ENCODE measurements around the gene TRPC1. TPM values are rescaled to one million over a fixed set of nuclear protein-coding genes. Genes with fewer than 3 reads are reported as not detected.

TRPC1 gene
- total RNA-seq, 1 experiment from 2014 or later: 29.6 TPM

GRCh38 chr3:142680710-142681109 is 43.1 kb upstream of the TRPC1 start:
- Histone ChIP-seq H3K36me3 (ENCODE audit: control insufficient read depth, insufficient read depth, low read length) (no peaks in the 10 kb centered on the region), H3K27ac (ENCODE audit: low read length) (no peak overlapping the region), H3K4me1 (ENCODE audit: control insufficient read depth, insufficient read depth, low read length) (no peaks in the 10 kb centered on the region), H3K9me3 (ENCODE audit: control insufficient read depth, insufficient read depth, low read depth, low read length) (no peaks in the 10 kb centered on the region), H3K4me3 (ENCODE audit: low read depth in 2 of 2, low read length in 2 of 2) (no peak overlapping the region), H3K27me3 (ENCODE audit: control insufficient read depth, insufficient read depth, low read length) (no peaks in the 10 kb centered on the region)
- in situ Hi-C loops (cut with HindIII; ENCODE audit: low pct_unique_long_range_greater_than_20kb, low sequenced_read_pairs): no loop called here
- intact Hi-C loops (cut with micrococcal nuclease; ENCODE audit: unreplicated experiment): no loop called here
- no TSS peak for BruUV-seq (replicated peaks)
- TF ChIP-seq POLR2AphosphoS5 (IDR thresholded peaks at IDR 0.05; ENCODE audit: low read depth, low read length) (no peak), CTCF (IDR thresholded peaks at IDR 0.05) (peak; percentile 26; the same call in 1 of the 2 replicates), TCF7L2 (IDR thresholded peaks at IDR 0.05; ENCODE audit: low read depth, low read length) (no peak)
- ChIA-PET POLR2A (no interaction called here), CTCF (interaction anchor here (0.6 kb wide), 1 partner anchor 183 kb away, joined by 5 read pairs; no protein-coding TSS in a partner anchor)
- DNase-seq (ENCODE audit: low read depth, low spot score): no peak
- no peak; the same call in 1 of the 2 replicates for ATAC-seq

GRCh38 chr3:142690613-142691012 is 33.2 kb upstream of the TRPC1 start:
- no peaks in the 10 kb centered on the region for H3K9me3 ChIP-seq (ENCODE audit: control insufficient read depth, insufficient read depth, low read depth, low read length)
- H3K4me1 ChIP-seq (ENCODE audit: control insufficient read depth, insufficient read depth, low read length): no peaks in the 10 kb centered on the region
- TF ChIP-seq SIN3A (IDR thresholded peaks at IDR 0.05; ENCODE audit: borderline replicate concordance, insufficient read depth, low read depth, low read length) (no peak), POLR2AphosphoS5 (IDR thresholded peaks at IDR 0.05; ENCODE audit: low read depth, low read length) (no peak), CTCF (IDR thresholded peaks at IDR 0.05) (no peak), TCF7L2 (IDR thresholded peaks at IDR 0.05; ENCODE audit: low read depth, low read length) (no peak), REST (IDR thresholded peaks at IDR 0.05; ENCODE audit: insufficient read depth in 1 of 2, low read depth in 2 of 2, low read length in 1 of 2) (no peak)
- H3K27ac ChIP-seq (ENCODE audit: low read length): no peak overlapping the region
- H3K36me3 ChIP-seq (ENCODE audit: control insufficient read depth, insufficient read depth, low read length): no peaks in the 10 kb centered on the region
- H3K27me3 ChIP-seq (ENCODE audit: control insufficient read depth, insufficient read depth, low read length): no peaks in the 10 kb centered on the region
- ChIA-PET POLR2A (no interaction called here), CTCF (no interaction called here)
- no peak for ATAC-seq
- BruUV-seq (replicated peaks): no TSS peak
- no peak for DNase-seq (ENCODE audit: low read depth, low spot score)
- in situ Hi-C loops (cut with HindIII; ENCODE audit: low pct_unique_long_range_greater_than_20kb, low sequenced_read_pairs) (no loop called here), intact Hi-C loops (cut with micrococcal nuclease; ENCODE audit: unreplicated experiment) (no loop called here)
- H3K4me3 ChIP-seq (ENCODE audit: low read depth in 2 of 2, low read length in 2 of 2): no peak overlapping the region

Data from Panc1 (cell line).